CMK (cell line): ENCODE results near the gene TMEM9B.
"Not testable (repeated sequence)": the region's sequence is repeated elsewhere in the genome, so short reads cannot be mapped to it uniquely, and the experiment has no call there.

Source experiments
- DNase-seq: peaks from one replicate; pipeline ENCODE4 v3.0.0-alpha.2; 2010; ENCODE audit warnings: low read depth

The TMEM9B gene

DNA sequence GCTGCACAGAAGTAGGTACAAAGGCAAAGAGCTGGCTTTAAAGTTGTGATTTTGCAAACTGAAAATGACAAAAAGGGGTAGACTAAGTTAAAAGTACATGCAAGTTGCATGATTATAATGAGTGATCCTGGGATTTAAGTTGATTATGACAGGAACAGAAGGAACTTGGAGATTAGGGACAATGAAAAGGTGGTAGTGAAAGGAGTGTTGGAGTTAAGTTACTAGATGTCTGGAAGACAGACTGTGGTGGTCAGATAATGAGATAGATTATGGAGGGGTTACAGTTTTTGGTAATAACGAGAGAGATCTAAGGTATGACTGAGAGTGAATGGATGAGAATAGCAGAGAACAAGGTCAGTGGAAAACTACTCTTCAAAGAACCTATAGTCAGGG lies 7.7 kb upstream of the TMEM9B start:
- DNase-seq = no peak

DNA sequence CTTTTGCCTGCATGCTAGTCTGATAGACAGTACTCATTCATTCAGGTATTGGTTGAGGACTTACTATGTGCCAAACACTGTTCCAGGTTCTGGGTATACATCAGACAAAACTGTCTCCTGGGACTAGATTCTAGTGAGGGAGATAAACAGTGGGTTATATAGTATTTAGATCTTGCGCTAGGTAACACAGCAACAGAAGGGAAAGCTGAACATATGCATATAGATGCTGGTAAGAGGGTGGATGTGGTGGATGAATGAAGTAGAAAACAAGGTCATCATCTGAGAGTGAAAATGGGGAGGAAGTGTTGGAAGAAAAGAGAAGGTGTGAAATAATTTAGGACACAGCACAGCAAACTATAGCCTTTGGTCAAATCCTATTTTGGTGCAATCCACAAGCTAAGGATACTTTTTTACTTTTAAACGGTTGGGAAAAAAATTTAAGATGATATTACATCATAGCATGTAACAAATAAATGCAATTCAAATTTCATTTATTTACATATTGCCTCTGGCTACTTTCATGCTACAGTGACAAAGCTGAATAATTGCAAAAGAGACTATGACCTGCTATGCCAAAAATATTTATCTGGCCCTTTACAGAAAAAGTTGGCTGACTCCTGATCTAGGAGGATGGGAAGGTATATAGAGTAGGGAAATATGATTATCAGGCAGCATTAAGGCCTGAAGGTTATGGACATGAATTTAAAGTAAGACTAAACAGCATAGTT lies 7.1 kb upstream of the TMEM9B start:
- no peak for DNase-seq

GRCh38 chr11:8967184-8967583 lies 2.9 kb upstream of the TMEM9B start:
- no peak for DNase-seq

- peak; percentile 49 for DNase-seq
These were observed 496 bp downstream of the TMEM9B start for GRCh38 chr11:8963569-8964323.

- DNase-seq = no peak
These were observed 1.4 kb downstream of the TMEM9B start for GRCh38 chr11:8962841-8963240.

DNA sequence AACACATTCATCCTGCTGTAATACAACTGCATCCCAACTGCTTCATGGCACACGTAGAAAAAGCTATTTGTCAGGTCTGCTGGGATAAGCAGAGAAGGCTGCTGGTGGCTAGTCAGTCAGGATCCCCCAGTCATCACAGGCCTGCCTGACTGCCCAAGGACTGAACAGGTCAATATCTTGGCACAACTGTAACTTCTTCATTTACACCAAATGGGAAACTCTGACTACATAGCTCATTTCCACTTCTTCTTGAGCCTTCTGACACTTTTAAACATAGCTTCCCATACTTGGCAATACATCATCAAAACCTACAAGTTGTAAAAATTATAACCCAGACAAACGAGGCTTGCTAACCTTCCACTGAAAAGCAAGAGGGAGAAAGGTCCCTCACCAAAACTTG lies 2.8 kb downstream of the TMEM9B start:
- no peak for DNase-seq

GRCh38 chr11:8959546-8960166 lies 4.6 kb downstream of the TMEM9B start:
- peak; percentile 49 for DNase-seq

- no peak for DNase-seq
These were observed 7.4 kb downstream of the TMEM9B start for GRCh38 chr11:8956860-8957259.

DNA sequence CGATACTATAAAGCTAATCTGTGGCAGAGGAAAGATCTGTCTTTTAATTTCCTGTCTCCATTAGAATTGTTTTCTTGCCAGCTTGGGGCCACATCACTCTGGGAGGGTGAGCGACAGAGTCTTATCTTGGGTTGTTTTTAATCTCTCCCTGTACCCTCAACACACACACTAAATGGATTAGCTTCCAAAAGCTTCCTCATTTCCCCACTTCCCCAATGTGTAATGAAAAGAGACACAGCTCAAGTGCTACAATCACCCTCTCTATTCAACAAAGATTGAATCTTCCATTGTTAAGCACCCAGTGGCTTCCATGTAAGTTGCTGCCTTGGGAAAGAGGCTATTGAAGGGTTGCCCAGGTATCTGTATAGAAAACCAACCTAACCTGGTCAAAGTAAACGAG lies 15.4 kb downstream of the TMEM9B start:
- DNase-seq = no peak

DNA sequence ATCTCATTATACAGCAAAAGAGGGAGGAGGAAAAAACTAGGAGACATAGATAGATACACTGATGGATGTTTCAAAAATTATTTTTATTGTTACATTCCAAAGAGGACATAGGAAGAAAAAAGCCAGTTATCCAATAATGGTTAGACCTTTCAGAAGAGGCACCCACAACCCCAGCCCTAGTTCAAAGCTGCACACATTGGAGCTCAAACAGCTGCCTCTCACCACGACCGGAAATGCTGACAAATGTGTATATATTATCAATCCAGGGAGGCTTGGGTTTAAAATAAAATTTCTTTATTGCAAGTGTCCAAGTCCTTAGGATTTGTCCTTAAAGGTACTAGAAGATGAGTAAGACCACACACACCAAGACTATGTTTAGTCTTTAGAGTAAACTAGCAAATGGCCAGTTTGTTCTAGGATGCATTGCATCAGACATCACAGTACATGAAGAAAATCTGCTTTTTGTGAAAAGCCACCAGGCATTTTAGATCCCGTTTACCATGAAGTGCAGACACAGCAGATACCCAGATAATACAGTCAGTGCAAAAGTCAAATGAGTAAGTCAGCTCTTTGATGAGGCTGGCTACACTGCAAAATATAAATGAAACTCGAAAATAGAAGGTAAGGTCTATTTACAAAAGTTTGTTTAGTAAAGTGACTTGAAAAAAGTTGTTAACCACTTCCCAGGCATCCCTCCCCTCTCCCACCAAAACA lies 16.9 kb downstream of the TMEM9B start:
- no peak for DNase-seq

GRCh38 chr11:8942518-8943066 lies 21.6 kb downstream of the TMEM9B start, which contains the start of gene ASCL3:
Gene ASCL3 (minus strand): TSS chr11:8943016. CDS start chr11:8938161, 4,855 bp downstream.
- no peak for DNase-seq

DNA sequence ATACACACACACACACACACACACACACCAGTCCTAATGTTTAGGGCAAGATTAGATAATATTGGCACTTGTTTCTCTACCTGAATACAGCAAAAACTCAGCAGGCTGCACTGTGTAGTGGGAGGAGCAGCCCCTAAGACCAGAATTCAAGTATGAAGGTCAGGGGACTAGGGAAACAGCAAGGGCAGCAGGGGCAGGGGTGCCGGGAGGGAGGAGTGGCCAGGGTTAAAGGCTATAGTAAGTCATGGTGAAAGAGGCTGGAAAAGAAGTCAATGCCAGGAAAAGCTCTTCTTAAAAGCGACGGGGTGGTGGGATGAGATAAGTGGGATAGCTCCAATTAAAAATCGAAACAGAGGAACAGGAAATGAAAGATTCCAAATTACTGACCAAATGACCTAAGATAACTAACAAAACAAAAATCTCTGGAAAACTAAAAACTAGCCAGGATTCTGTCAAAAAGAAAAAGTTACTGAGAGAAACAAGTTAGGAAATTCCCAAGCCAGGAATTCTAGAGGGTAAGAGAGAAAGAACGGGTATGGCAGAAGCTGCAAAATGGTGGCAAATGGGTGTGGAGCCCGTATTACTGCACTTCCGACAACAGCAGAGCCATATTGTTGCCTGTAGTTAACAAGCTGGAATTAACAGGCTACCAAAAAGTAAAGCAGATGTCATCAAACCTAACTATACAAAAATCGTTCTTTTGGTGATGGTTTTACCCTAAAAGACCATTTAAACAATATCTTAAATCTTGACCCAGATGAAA lies 22.7 kb downstream of the TMEM9B start:
- no peak for DNase-seq

GRCh38 chr11:8937659-8938058 lies 26.6 kb downstream of the TMEM9B start:
- DNase-seq = no peak

DNA sequence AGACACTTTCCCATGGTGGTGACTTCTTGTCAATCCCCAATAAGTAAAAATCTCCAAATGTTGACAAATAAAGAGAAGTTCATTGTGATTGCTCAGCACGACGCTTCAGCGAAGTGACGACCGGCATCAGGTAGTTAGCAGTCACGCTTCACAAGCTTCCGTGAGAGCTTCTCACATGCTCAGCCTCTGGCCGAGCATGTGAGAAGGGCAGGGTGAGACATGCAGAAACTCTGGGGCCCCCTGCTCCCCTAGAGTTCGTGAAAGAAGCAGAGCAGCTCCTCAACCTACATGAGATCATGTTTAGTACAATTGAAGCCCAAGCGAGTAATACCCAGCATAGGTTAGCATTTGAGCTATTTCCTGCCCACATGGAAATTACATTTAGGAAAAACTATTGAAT lies 27.1 kb downstream of the TMEM9B start:
- DNase-seq = no peak

DNA sequence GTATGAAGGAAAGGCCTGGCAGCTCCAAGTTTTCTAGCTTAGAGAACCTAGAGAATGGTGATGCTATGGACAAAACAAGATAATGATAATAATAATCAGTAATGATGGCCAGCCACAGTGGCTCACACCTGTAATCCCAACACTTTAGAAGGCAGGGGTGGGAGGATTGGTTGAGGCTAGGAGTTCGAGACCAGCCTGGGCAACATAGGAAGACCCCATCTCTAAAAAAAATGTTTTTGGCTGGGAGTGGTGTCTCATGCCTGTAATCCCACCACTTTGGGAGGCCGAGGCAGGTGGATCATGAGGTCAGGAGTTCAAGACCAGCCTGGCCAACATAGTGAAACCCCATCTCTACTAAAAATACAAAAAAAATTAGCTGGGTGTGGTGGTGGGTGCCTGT lies 28.5 kb downstream of the TMEM9B start:
- not testable (repeated sequence) for DNase-seq

DNA sequence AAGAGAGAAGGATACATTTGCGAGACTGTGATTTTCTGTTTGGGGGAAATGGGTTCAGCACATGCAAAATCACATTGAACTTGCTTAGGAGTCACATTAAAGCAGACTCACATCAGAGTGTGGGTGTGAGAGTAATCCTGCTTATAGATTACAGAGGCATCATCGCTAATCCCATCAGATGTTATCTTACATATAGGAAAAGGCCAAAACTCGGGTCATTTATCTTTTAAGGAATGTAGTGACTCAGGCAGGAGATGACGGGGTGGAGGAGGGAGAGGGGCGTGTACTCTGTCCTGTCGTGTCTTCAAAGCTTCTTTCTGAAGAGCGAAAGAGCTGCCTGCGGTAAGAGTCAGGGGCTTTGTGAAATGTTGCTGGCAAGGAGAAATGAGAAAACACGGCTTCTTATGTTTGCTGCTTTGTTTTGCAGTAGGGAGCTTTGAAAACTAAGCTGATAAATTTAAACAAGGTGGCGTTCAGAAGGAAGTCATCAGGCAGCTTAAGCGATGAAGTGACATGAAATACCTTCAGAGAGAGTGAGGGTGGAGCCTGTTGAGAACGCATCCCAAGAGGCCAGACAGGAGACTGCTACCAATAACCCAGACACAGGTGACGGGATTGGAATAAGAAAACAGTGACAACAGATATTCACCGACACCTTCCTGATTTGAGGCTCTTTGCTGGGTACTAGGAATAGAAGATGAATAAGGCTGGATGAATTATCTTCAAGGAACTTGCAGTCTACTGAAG lies 29.3 kb downstream of the TMEM9B start:
- no peak for DNase-seq

GRCh38 chr11:8933931-8934330 lies 30.3 kb downstream of the TMEM9B start:
- DNase-seq = no peak

- no peak for DNase-seq
These were observed 31.6 kb downstream of the TMEM9B start, which contains the start of gene C11orf16 for GRCh38 chr11:8932564-8933180. Gene C11orf16 (minus strand): TSS chr11:8932947. CDS start chr11:8932308, 639 bp downstream.

DNA sequence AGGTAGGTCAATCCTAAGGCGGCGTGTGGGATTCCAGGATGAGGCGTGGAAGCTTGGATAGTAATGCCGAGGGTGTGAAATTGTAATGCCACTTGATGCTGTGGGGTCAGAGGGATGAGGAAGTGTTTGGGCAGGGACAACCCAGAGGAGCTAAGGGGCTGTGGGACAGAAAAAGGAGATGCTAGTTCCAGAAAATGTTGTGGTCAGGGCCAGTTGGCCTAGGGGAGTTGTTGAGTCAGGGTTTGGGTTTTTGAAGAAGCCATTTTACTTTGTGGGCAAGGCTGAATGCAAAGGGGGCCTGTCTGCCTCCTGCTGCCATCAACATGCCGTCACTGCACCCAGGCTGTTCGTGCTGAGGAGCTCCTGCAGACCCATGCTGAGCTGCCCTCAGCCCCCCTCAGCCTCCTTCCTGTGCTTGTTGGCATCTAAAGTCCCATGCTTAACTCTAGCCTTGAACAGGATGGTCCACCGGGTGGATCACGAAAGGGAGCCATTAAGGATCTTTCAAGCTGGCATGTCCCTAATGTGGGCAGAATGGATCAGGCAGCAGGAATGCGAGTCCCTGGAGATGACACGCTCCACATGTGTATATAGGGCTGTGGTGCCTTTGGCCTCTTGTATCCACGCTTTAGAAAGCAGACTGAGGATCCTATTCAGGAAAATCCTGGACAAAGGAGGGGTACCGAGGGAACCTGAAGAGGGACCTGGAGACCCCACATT lies 33.6 kb downstream of the TMEM9B start:
- DNase-seq = no peak
